ENCODE data around the gene GATA3. TPM values are rescaled to one million over a fixed set of nuclear protein-coding genes. Genes with fewer than 3 reads are reported as not detected.

Gene GATA3
- total RNA-seq, 1 donor from 2014 or later = 2.5 TPM

DNA sequence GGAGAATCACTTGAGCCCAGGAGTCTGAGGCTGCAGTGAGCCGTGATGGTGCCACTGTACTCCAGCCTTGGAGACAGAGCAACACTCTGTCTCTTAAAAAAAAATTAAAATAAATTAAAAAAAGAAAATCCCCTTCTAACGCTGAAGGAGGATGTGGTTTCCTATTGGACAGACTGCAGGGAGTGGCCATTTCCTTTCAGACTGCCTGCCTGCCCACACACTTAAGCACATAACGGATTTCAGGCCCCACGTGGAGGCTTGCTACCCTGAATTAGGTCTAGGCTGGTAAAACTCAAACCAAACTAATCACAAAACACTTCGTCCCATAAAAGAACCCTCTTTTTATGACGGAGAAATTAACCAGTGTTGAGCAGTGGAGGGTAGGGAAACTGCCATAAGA, 34.0 kb downstream of the GATA3 start:
- no peak for DNase-seq (ENCODE audit: extremely low read depth, low read depth, low spot score)

GRCh38 chr10:8092428-8092827, 37.9 kb downstream of the GATA3 start:
- DNase-seq (ENCODE audit: extremely low read depth, low read depth, low spot score) = no peak

DNA sequence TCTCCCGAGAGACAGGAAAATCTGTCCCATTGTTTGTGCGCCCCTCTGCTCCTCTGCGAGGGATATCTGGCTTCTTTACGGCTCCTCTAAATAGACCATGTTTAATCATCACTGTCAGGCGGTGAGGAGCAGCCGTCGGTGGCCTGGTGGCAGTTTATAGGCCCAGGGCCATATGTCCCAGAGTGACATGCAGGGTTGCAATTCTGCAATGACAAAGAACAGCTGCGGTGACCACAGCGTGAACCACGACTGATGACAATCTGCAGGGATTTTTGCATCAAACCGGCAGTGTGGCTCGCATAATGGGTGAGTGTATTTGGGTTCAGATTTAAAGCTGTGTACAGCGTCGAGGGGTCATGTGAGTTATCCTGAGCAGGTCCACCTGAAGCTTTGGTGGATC, 41.5 kb downstream of the GATA3 start:
- DNase-seq (ENCODE audit: extremely low read depth, low read depth, low spot score) = no peak

DNA sequence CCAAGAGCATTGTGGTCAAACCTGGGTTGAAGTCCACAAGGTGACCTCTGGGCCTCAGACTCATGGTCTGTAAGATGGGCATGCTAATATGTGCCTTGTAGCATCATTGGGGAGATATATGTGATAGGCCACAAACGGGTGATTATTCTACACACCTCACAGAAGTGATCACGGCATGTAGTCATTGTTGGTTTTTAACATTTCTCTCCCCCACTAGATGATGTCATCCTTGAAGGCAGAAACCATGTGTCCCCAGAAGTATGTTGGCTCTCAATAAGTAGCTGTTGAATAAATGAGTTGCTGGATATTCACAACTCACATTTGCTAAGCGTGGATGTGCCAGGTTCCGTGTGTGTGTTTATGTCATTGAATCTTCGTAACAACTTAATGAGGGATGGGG, 42.4 kb downstream of the GATA3 start:
- no peak for DNase-seq (ENCODE audit: extremely low read depth, low read depth, low spot score)

DNA sequence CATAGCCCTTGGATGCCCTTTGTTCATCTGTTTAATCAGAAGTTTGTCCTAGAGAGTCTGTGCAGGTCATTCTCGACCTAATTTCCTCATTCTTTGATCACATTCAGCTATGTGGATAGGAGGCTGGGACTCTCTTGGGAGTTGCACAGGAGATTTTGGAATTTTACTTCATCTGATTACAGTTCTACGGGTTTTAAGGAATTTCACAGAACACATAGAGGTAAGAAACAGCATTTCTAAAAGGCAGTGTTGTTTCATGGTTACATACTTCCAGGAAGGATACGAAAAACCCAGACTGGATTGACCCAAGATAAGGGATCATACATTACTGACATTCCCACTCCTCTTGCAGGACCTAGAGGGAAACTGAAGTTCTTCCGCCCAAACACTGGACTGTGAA, 45.9 kb downstream of the GATA3 start:
- DNase-seq (ENCODE audit: extremely low read depth, low read depth, low spot score) = no peak

DNA sequence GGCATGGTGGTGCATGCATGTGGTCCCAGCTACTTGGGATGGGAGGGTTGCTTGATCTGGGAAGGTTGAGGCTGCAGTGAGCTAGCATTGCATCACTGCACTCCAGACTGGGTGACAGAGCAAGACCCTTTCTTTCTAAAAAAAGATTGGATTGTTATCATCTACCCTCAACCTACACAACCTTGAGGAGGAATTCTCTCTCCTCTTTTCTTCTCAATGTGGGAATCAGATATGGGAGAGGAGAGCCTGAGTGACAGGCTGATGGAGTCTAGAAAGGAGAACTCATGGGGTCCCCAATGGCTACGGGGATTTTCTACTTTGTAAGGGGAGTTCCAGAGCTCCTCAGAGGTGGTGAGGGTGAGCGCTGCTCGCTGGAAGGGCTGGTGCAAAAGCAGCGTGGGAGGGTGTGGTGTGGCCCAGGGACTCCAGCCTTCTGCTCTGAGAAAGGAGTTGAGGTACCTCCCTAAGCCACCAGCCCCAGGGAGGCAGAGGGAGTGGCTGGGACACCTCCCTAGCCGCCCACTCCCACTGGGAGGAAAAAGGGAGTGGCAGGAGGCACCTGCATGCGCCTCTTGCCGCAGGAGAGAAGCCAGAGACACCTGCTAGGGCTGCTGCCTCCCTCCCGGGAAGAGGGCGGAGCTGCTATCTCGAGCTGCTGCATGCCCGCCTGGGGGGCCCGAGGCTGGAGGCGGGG, 48.4 kb downstream of the GATA3 start:
- DNase-seq (ENCODE audit: extremely low read depth, low read depth, low spot score) = no peak

DNA sequence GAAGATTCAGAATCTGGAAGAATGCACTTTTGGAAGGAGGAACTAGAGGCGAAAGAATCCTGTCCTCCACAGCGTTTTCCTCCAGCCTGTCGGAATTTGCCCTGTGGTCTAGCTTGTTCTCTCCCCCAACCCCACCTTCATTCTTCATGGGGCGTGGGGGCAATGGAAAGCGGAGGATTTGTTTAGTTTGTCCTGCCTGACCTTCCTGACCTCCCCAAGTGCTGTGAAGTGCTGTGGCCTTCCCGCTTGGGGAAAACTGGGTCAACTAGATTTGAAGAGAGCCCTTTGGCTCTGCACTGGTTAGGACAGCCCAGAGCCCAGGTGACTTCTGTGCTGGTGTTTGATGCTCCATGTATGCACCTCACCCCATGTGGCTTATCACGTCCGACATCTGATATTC, 49.1 kb downstream of the GATA3 start:
- no peak for DNase-seq (ENCODE audit: extremely low read depth, low read depth, low spot score)

GRCh38 chr10:8104005-8104404, 49.5 kb downstream of the GATA3 start:
- DNase-seq (ENCODE audit: extremely low read depth, low read depth, low spot score) = no peak

GRCh38 chr10:8104721-8105120, 50.2 kb downstream of the GATA3 start:
- no peak for DNase-seq (ENCODE audit: extremely low read depth, low read depth, low spot score)

GRCh38 chr10:8105932-8106331, 51.4 kb downstream of the GATA3 start:
- DNase-seq (ENCODE audit: extremely low read depth, low read depth, low spot score) = no peak

DNA sequence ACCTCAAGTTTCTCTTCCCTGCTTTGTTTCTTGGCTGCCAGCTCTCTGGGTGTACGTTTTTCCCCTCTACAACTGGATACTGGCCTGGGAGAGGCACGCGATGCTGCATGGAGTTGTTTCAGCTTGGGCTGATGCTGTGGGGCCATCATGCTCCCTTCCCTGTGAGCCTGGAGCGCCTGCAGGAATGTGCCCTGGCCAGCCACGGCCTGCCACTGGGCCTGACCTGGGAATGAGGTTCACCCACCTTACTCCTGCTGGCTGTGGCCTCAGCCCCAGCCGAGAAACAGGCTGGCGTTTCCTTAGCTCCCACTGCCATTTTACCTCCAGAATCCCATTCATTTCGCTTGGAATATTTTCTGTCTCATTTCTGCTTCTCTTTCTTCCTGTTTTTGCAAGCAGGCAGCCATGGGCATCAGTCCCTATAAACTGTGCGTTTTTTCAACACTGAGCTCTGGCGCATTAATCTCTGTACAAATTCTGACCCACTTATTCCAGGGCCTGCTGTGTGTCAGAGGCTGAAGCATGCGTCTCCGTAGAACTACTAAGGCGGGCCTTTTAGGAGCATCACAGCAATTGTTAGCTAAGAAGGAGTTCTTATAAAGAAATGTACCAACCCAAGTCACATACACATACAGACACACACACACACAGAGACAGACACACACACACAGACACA, 57.9 kb downstream of the GATA3 start:
- no peak for DNase-seq (ENCODE audit: extremely low read depth, low read depth, low spot score)

DNA sequence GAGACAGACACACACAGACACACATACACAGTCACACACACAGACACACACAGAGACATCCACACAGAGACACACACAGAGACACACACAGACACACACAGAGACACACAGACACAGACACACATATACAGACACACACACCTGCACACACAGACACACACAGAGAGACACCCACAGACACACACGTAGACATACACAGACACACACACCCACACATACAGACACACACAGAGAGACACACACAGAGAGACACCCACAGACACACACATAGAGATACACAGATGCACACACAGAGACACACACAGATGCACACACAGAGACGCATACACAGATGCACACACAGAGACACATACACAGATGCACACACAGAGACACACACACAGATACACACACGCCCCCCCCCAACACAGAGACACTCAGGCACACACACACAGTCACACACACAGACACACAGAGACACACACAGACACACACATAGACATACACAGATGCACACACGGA, 58.5 kb downstream of the GATA3 start:
- DNase-seq (ENCODE audit: extremely low read depth, low read depth, low spot score) = no peak

DNA sequence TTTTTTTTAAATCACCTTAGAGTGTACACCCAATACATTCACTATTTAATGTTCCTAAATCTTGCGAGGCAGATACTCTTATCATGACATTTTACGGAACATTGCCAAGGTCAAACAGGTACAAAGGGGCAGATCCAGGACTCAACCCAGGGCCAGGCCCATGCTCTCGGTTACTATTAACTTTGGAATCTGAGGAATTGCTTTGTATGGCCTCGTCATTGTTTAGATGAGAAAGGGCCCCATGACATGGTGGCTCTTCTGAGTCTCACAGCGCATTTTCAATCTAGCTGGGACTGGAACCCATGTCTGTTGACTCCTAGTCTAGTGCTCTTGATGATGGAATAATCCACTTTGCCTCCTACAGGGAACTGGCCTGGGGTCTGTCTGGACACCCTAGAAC, 59.1 kb downstream of the GATA3 start:
- no peak for DNase-seq (ENCODE audit: extremely low read depth, low read depth, low spot score)

- DNase-seq (ENCODE audit: extremely low read depth, low read depth, low spot score) = no peak
These were observed 60.5 kb downstream of the GATA3 start for GRCh38 chr10:8114741-8115617.

DNA sequence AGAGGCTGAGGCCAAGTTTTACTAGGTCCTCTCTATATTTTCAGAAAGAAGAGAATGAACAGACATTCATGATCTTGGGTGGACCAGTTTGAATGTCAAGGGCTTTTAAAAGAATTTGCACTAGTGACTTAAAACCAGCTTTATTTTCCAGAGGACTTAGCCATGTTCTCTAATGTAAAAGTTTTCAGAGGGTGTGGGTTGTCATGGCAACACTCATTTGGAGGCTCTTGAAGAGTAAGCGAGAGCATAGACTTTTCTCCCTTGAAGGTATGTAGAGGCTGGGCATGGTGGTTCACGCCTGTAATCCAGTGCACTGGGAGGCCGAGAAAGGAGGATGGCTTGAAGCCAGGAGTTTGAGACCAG, 61.1 kb downstream of the GATA3 start:
- DNase-seq (ENCODE audit: extremely low read depth, low read depth, low spot score) = no peak

- DNase-seq (ENCODE audit: extremely low read depth, low read depth, low spot score) = no peak
These were observed 62.0 kb downstream of the GATA3 start for GRCh38 chr10:8116474-8116873.

- DNase-seq (ENCODE audit: extremely low read depth, low read depth, low spot score) = no peak
These were observed 62.5 kb downstream of the GATA3 start for GRCh38 chr10:8116926-8117493.

DNA sequence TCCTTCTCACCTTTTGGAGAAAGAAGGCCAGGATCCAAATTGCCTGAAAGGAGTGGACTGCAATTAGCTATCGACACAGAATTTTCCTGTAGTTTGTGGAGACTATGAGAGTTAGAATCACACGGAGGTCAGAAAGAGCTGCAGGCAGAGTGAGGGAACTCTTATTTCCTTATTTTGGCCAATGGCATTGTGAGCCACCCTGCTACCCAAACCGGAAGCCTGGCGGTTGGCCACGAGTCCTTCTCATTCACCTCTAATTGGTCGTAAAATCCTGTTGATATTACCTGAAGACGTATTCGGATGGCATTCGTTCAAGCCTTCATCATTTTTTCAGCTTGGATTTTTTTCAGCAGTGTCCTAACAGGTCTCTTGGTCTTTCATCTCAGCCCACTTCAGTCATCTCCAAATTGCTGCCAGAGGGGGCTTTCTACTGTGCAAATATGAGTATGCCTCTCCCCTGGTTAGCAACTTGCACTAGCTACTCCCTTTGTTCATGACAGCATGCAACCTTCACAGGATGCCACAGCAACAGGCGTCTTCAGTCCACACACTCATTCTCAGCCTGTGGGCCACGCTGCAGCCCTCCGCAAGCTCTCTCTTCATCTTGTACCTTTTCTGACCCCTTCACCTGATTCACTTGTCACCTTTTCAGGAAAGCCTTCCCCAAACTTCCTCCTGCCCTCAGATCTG, 66.9 kb downstream of the GATA3 start:
- DNase-seq (ENCODE audit: extremely low read depth, low read depth, low spot score) = no peak

GRCh38 chr10:8122611-8123369, 68.3 kb downstream of the GATA3 start:
- no peak for DNase-seq (ENCODE audit: extremely low read depth, low read depth, low spot score)

GRCh38 chr10:8124436-8124835, 69.9 kb downstream of the GATA3 start:
- DNase-seq (ENCODE audit: extremely low read depth, low read depth, low spot score) = no peak
